Stimulated activated CD4-positive, alpha-beta T cell treated with anti-CD3 and anti-CD28 coated beads, TNF-alpha, amount 100 ng/mL, for 48 hours (primary cell): Measurements from ENCODE around the gene HTR2C.
"Not testable (repeated sequence)": the region's sequence is repeated elsewhere in the genome, so short reads cannot be mapped to it uniquely, and the experiment has no call there.

ENCODE experiments used
- DNase-seq, 3 donors: peaks; one replicate each; pipeline ENCODE4 v3.0.0-alpha.2; 2020; ENCODE audit warnings: low read depth in 3 of 3

HTR2C gene

GRCh38 chrX:114583646-114584374, at the start of gene HTR2C:
Gene HTR2C (plus strand): TSS chrX:114584086. CDS start chrX:114726937, 142,851 bp downstream.
- DNase-seq, result no peak

GRCh38 chrX:114580336-114580735, 3.5 kb upstream of the HTR2C start:
- no peak for DNase-seq

- no peak for DNase-seq
Measured at GRCh38 chrX:114581528-114582263, 2.2 kb upstream of the HTR2C start.

- DNase-seq, result no peak
Measured at GRCh38 chrX:114582264-114582632, 1.6 kb upstream of the HTR2C start.

- DNase-seq, result no peak
Measured at GRCh38 chrX:114582698-114583395, 1.0 kb upstream of the HTR2C start.

GRCh38 chrX:114584375-114584943, 573 bp downstream of the HTR2C start:
- no peak for DNase-seq

GRCh38 chrX:114584983-114585842, 1.3 kb downstream of the HTR2C start:
- no peak for DNase-seq

- no peak for DNase-seq
Measured at GRCh38 chrX:114591121-114591520, 7.2 kb downstream of the HTR2C start.

GRCh38 chrX:114599305-114599704, 15.4 kb downstream of the HTR2C start:
- DNase-seq, result no peak

- DNase-seq, result no peak
Measured at GRCh38 chrX:114599911-114600310, 16.0 kb downstream of the HTR2C start.

- DNase-seq, result not testable (repeated sequence)
Measured at GRCh38 chrX:114606619-114607018, 22.7 kb downstream of the HTR2C start.

- DNase-seq, result peak in 1 of 3 donors; percentile 3
Measured at GRCh38 chrX:114611018-114611619, 27.2 kb downstream of the HTR2C start.

- no peak for DNase-seq
Measured at GRCh38 chrX:114615765-114616164, 31.9 kb downstream of the HTR2C start.

GRCh38 chrX:114619874-114620273, 36.0 kb downstream of the HTR2C start:
- DNase-seq, result no peak

- no peak for DNase-seq
Measured at GRCh38 chrX:114626323-114626722, 42.4 kb downstream of the HTR2C start.

- no peak for DNase-seq
Measured at GRCh38 chrX:114635986-114636385, 52.1 kb downstream of the HTR2C start.

GRCh38 chrX:114650351-114650750, 66.5 kb downstream of the HTR2C start:
- DNase-seq, result no peak

- DNase-seq, result no peak
Measured at GRCh38 chrX:114675365-114675764, 91.5 kb downstream of the HTR2C start.

- not testable (repeated sequence) for DNase-seq
Measured at GRCh38 chrX:114700533-114700932, 116.6 kb downstream of the HTR2C start.

- no peak for DNase-seq
Measured at GRCh38 chrX:114709406-114709805, 125.5 kb downstream of the HTR2C start.

- DNase-seq, result no peak
Measured at GRCh38 chrX:114710571-114710970, 126.7 kb downstream of the HTR2C start.
